Fibroblast of mammary gland (primary cell): Measurements from ENCODE around the gene PLCB4.

Source experiments
- DNase-seq: peaks from one replicate; pipeline ENCODE4 v3.0.0-alpha.2; 2010; ENCODE audit warnings: low read depth
- H3K4me3 ChIP-seq: 2 replicates; pipeline ENCODE4 v1.5.1; 2011; ENCODE audit warnings: low read depth, mild to moderate bottlenecking, low read length, moderate library complexity; ENCODE audit not compliant: control insufficient read depth
- TF ChIP-seq, protein P1 (sequence below): conservative IDR thresholded peaks from 2 replicates; pipeline ENCODE4 v1.5.1; 2011; ENCODE audit warnings: low read depth, low read length, inconsistent platforms; ENCODE audit not compliant: control insufficient read depth, insufficient read depth

Gene PLCB4

DNA sequence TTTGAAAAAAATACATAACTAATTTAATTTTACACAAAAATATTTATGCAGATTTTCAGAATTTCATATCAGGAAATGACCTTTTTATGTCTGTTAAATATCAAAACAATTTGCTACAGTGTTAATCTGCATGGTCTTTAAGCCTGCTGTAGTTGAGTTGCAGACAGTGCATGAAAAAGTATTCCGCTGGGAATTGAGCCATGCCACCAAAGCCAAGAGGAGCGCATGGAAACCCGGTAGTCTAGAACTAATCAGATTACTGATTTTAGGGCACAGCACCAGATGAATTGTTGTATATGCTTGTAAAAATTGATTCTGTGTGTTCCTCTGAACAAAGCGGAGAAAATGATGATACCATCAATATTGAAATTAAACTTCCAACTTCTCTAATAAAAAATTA is 411.2 kb downstream of the PLCB4 start:
- H3K4me3 ChIP-seq: no peak overlapping the region
- no peak for DNase-seq
- TF ChIP-seq, protein P1, sequence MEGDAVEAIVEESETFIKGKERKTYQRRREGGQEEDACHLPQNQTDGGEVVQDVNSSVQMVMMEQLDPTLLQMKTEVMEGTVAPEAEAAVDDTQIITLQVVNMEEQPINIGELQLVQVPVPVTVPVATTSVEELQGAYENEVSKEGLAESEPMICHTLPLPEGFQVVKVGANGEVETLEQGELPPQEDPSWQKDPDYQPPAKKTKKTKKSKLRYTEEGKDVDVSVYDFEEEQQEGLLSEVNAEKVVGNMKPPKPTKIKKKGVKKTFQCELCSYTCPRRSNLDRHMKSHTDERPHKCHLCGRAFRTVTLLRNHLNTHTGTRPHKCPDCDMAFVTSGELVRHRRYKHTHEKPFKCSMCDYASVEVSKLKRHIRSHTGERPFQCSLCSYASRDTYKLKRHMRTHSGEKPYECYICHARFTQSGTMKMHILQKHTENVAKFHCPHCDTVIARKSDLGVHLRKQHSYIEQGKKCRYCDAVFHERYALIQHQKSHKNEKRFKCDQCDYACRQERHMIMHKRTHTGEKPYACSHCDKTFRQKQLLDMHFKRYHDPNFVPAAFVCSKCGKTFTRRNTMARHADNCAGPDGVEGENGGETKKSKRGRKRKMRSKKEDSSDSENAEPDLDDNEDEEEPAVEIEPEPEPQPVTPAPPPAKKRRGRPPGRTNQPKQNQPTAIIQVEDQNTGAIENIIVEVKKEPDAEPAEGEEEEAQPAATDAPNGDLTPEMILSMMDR: no peak

DNA sequence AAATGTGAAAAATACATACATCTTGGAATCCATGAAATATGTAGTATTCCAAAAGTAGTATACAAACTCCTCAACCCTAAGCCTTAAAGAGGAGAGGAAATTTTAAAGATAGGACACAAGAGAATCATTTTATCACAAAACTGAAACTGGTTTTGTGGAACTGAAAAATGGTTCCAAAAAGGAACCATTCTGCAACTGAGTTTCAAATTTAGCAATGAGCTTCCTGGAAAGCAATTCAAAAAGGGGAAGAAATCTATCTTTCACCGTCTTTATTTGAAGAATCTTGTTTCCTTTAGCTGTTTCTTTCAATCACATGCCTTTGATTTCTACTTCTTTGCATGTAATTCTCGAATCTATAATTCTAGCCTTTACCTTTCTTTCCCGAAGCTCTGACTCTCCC is 413.3 kb downstream of the PLCB4 start:
- no peak for DNase-seq
- TF ChIP-seq, protein P1: no peak
- H3K4me3 ChIP-seq: no peak overlapping the region

DNA sequence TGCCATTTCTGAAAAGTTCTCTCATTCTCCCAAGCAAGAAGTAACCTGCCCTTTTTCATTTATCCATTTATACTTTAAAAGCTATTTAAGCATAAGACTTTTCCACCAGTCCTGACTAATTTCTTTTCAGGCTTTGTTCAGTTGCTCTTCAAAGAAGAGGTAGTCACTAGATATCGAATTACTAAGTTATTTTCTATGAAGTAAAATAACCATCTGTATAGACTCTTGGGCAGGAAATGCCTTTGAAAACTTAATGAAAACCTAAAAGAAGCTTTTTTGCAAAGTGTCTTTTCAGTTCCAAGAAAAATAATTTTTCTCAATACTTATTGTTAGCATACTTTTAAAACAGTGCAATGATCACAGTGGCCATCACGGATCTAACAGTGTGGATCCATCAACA is 414.2 kb downstream of the PLCB4 start:
- no peak overlapping the region for H3K4me3 ChIP-seq
- TF ChIP-seq, protein P1: no peak
- DNase-seq: no peak

DNA sequence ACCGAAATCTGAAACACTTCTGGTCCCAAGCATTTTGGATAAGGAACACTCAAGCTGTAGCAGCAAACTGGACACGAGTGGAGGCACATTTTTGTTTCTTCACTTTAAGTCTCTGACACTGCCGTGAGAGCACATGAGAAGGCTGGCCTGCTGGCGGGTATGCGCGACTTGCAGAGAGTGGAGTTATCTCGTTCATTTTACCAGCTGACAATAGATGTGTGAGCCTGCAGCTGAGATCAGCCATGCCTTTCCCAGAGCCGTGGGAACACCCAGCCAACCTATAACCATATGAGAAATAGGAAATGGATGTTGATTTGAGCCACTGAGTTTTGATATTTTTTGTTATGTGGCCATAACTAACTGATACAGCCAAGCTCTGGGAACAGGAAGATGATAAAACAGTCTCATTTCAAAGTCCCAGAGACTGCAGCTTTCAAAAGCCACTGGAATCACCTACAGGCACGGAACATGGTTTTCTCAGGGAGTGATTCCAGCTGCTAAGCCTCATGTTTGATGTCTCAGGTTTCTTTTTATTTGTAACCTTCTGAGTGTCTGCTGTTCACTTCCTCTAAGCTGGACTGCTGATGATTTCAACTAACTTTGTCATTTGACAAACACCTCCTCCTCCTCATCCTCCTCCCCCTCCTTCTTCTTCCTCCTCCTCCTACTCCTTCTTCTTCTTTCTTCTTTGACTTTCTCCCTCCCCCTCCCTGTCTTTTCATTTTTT is 416.9 kb downstream of the PLCB4 start:
- no peak for DNase-seq
- no peak overlapping the region for H3K4me3 ChIP-seq
- TF ChIP-seq, protein P1: no peak

DNA sequence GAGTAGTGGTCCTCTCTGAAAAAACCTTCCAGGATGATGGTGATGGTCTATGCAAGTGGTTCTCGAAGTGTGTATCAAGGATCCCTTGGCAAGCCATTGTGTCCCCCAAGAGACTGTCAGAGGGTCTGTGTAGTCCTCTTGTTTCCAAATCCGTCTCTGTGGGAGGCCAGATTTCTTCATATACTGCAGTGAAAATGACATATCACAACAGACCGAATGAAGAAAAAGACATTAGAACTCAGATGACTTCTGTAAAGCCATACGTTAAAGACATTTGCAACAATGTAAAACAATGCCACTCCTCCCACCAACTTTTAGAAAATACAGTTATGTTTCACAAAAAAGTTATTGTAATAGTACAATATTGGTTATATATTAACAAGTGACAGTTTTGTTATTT is 418.3 kb downstream of the PLCB4 start:
- TF ChIP-seq, protein P1: no peak
- no peak for DNase-seq
- no peak overlapping the region for H3K4me3 ChIP-seq

DNA sequence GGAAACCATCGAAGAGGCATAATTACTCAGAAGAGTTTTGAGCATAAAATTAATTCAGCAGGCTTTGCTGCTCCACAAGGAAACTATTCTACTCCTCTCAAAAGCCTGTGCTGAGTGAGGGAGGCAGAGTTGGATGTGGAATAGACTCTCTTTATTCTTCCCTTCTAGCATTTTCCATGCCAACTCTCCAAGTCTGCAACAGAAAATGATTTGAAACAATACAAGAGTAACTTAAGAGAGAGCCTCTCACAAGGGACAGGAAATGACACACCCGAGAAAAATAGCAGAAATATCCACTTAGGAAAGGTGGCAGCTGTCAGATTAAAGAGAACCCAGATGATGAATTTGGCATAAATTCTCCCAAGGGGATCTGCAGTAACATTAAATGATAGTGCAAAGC is 419.2 kb downstream of the PLCB4 start:
- DNase-seq: no peak
- TF ChIP-seq, protein P1: no peak
- no peak overlapping the region for H3K4me3 ChIP-seq
